Astrocyte of the spinal cord (primary cell): ENCODE data around the gene ZIC1.
A peak's percentile ranks its signal among the peaks of the same experiment; 100 is the strongest.

ENCODE experiments used
- DNase-seq: peaks from one replicate; pipeline ENCODE4 v3.0.0; 2011; ENCODE audit warnings: low read depth, low spot score
- H3K4me3 ChIP-seq: 2 replicates; pipeline ENCODE4 v1.5.1; 2011; ENCODE audit warnings: low read depth, mild to moderate bottlenecking, low read length, moderate library complexity
- CTCF ChIP-seq: IDR thresholded peaks from 2 replicates; pipeline ENCODE4 v1.5.1; 2012; ENCODE audit warnings: low read depth, mild to moderate bottlenecking, low read length, inconsistent platforms
- in situ Hi-C: cut with HindIII; loops from 2 replicates; pipeline ENCODE4 v1.10.0; 2017; ENCODE audit warnings: low sequenced_read_pairs

Gene ZIC1

GRCh38 chr3:147365196-147366115 is 43.7 kb upstream of the ZIC1 start:
- in situ Hi-C loops = no loop called here
- no peak overlapping the region for H3K4me3 ChIP-seq
- TF ChIP-seq CTCF = no peak

GRCh38 chr3:147367676-147368075 is 41.5 kb upstream of the ZIC1 start:
- no peak overlapping the region for H3K4me3 ChIP-seq
- TF ChIP-seq CTCF = no peak
- no peak for DNase-seq
- in situ Hi-C loops = no loop called here

More at GRCh38 chr3:147365196-147366115, 43.7 kb upstream of the ZIC1 start:
- DNase-seq = no peak

- TF ChIP-seq CTCF = no peak
- in situ Hi-C loops = no loop called here
- DNase-seq = no peak
Observed at GRCh38 chr3:147368151-147368550, 41.0 kb upstream of the ZIC1 start.

GRCh38 chr3:147368561-147369221 is 40.5 kb upstream of the ZIC1 start:
- TF ChIP-seq CTCF = no peak
- H3K4me3 ChIP-seq = peak overlapping the region; percentile 53
- in situ Hi-C loops = no loop called here
- no peak for DNase-seq

More at GRCh38 chr3:147368151-147368550, 41.0 kb upstream of the ZIC1 start:
- H3K4me3 ChIP-seq = peak overlapping the region; percentile 53

GRCh38 chr3:147369231-147369630 is 39.9 kb upstream of the ZIC1 start:
- in situ Hi-C loops = no loop called here
- peak overlapping the region; percentile 53 for H3K4me3 ChIP-seq
- TF ChIP-seq CTCF = no peak
- DNase-seq = no peak

GRCh38 chr3:147369661-147370123 is 39.5 kb upstream of the ZIC1 start:
- H3K4me3 ChIP-seq = peak overlapping the region; percentile 53
- in situ Hi-C loops = no loop called here
- peak; percentile 72 for DNase-seq
- no peak for TF ChIP-seq CTCF
